Chondrocyte (in vitro differentiated cells): Measurements from ENCODE around the gene ETNK2. TPM values are rescaled to one million over a fixed set of nuclear protein-coding genes. Genes with fewer than 3 reads are reported as not detected.
"Not testable (repeated sequence)": the region's sequence is repeated elsewhere in the genome, so short reads cannot be mapped to it uniquely, and the experiment has no call there.

Experiments
- DNase-seq: peaks from one replicate; pipeline ENCODE4 v3.0.0; 2021; ENCODE audit warnings: mixed read lengths, low spot score
- H3K27ac Mint-ChIP-seq: one replicate; pipeline ENCODE4 v1.8.0; 2021; ENCODE audit warnings: mild to moderate bottlenecking, moderate library complexity, mixed read lengths; ENCODE audit not compliant: unreplicated experiment
- H3K27me3 Mint-ChIP-seq: 2 replicates; pipeline ENCODE4 v1.8.0; 2021; ENCODE audit warnings: low read depth, mixed read lengths
- H3K36me3 Mint-ChIP-seq: 2 replicates; pipeline ENCODE4 v1.8.0; 2021; ENCODE audit warnings: low read depth, mixed read lengths
- H3K4me1 Mint-ChIP-seq: 2 replicates; pipeline ENCODE4 v1.8.0; 2021; ENCODE audit warnings: low read depth, mild to moderate bottlenecking, mixed read lengths
- H3K4me3 Mint-ChIP-seq: one replicate; pipeline ENCODE4 v1.8.0; 2021; ENCODE audit warnings: mild to moderate bottlenecking, moderate library complexity, mixed read lengths; ENCODE audit not compliant: unreplicated experiment
- H3K9me3 Mint-ChIP-seq: 2 replicates; pipeline ENCODE4 v1.8.0; 2021; ENCODE audit warnings: low read depth, mixed read lengths
- total RNA-seq: library from RNA; stranded (reverse); gene quantifications from 3 replicates; pipeline ENCODE4 v1.2.1, GENCODE V29; 2021
- TF ChIP-seq, protein P1 (sequence below): fragments of 200-600 bp; sonication (generic); IDR thresholded peaks from 2 replicates; pipeline ENCODE4 v1.5.0; 2021; ENCODE audit warnings: antibody characterized with exemption, mild to moderate bottlenecking, moderate library complexity

The ETNK2 gene
- total RNA-seq, 1 donor from 2014 or later: 10.2 TPM

DNA sequence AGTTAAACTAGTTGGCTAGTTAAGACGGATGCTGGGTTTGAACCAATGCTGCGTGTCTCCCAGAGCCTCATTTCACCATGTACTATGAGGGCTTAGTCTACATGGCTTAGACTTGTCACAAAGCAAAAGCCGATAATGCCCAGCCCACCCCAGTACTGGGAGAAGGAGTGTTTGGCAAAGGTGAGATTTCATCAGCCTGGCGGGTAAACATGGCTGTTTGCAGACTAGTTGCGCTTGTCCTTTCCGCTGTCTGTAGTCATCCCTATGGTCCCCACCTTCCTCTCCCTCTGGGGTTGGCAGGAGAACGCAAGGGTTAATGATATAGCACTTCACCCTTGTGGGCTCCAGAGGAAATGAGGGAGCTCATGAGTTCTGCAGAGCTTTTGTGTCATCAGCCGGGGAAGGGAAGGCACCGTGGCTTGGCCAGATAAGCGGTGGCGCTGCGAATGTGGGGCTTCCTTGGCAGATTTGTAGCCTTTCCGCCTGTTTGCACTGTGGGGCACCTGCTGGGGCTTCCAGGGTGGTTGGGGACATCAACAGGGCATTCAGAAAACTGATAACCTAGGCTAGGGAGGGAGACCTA lies 49.7 kb downstream of the ETNK2 start:
- Mint-ChIP-seq H3K4me1 (peaks cover 25% of the 10 kb centered on the region), H3K4me3 (no peak overlapping the region), H3K27ac (no peak overlapping the region)

DNA sequence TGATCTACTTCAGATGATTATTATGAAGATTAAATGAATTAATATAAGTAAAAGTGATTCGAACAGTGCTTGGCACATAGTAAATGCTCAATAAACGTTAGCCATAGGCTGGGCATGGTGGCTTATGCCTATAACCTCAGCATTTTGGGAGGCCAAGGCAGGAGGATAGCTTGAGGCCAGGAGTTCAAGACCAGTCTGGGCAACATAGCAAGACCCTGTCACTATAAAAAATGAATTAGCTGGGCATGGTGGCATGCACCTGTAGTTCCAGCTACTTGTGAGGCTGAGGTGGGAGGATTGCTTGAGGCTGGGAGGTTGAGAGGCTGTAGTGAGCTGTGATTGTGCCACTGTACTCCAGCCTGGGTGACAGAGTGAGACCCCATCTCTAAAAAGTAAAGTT lies 52.1 kb downstream of the ETNK2 start:
- not testable (repeated sequence) for DNase-seq, H3K4me3 Mint-ChIP-seq, H3K27me3 Mint-ChIP-seq, H3K9me3 Mint-ChIP-seq, H3K36me3 Mint-ChIP-seq, H3K27ac Mint-ChIP-seq
- H3K4me1 Mint-ChIP-seq: peaks cover 23% of the 10 kb centered on the region

More for the DNA sequence above, 49.7 kb downstream of the ETNK2 start:
- no peak for DNase-seq
- no peaks in the 10 kb centered on the region for H3K36me3 Mint-ChIP-seq
- TF ChIP-seq, protein P1, sequence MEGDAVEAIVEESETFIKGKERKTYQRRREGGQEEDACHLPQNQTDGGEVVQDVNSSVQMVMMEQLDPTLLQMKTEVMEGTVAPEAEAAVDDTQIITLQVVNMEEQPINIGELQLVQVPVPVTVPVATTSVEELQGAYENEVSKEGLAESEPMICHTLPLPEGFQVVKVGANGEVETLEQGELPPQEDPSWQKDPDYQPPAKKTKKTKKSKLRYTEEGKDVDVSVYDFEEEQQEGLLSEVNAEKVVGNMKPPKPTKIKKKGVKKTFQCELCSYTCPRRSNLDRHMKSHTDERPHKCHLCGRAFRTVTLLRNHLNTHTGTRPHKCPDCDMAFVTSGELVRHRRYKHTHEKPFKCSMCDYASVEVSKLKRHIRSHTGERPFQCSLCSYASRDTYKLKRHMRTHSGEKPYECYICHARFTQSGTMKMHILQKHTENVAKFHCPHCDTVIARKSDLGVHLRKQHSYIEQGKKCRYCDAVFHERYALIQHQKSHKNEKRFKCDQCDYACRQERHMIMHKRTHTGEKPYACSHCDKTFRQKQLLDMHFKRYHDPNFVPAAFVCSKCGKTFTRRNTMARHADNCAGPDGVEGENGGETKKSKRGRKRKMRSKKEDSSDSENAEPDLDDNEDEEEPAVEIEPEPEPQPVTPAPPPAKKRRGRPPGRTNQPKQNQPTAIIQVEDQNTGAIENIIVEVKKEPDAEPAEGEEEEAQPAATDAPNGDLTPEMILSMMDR: no peak
- H3K9me3 Mint-ChIP-seq: no peaks in the 10 kb centered on the region
- no peaks in the 10 kb centered on the region for H3K27me3 Mint-ChIP-seq

DNA sequence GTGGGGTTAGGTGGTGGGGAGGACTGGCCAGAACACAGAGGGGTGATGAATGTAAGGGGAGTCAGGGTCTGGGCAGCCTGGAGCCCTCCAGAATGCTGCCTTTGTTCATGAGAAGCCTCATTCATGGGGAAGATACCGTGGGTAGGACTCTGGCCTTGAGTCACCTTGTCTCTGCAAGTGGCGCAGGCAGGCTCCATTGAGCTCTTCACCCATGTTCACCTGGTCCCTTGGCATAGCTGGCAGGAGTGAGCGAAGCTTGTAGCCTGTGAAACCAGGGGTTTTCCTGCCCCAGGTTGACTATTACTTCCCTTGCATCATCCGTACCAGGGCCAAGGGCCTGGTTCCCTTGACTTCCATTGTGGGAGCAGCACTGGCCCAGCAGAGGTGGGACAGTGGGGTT lies 53.2 kb downstream of the ETNK2 start:
- no peaks in the 10 kb centered on the region for H3K27me3 Mint-ChIP-seq
- peaks cover 14% of the 10 kb centered on the region for H3K4me1 Mint-ChIP-seq
- no peak overlapping the region for H3K4me3 Mint-ChIP-seq
- no peak for DNase-seq
- H3K27ac Mint-ChIP-seq: no peak overlapping the region
- no peaks in the 10 kb centered on the region for H3K9me3 Mint-ChIP-seq
- no peaks in the 10 kb centered on the region for H3K36me3 Mint-ChIP-seq
- TF ChIP-seq, protein P1: no peak

DNA sequence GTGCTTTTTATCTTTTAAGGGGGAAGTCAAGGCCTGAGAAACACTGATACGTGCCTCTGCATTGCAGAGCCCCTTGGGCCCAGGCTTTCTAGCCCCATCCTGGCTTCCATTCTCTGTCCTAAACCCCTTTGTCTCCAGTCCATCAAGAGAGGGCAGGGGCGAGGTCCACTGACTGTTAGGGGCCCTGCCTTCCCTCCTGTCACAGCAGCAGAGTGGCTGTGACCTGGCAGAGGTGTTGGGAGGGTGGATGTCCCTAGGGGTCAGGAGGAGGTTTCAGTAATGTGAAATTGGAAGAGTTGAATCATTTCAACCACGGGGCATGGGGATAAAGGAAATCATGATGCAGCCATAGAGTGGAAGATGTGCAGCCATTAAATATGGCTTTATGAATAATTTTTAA lies 54.9 kb downstream of the ETNK2 start:
- Mint-ChIP-seq H3K27ac (no peak overlapping the region), H3K27me3 (no peaks in the 10 kb centered on the region), H3K36me3 (no peaks in the 10 kb centered on the region), H3K9me3 (no peaks in the 10 kb centered on the region), H3K4me3 (no peak overlapping the region), H3K4me1 (no peaks in the 10 kb centered on the region)
- TF ChIP-seq, protein P1: no peak
- no peak for DNase-seq

DNA sequence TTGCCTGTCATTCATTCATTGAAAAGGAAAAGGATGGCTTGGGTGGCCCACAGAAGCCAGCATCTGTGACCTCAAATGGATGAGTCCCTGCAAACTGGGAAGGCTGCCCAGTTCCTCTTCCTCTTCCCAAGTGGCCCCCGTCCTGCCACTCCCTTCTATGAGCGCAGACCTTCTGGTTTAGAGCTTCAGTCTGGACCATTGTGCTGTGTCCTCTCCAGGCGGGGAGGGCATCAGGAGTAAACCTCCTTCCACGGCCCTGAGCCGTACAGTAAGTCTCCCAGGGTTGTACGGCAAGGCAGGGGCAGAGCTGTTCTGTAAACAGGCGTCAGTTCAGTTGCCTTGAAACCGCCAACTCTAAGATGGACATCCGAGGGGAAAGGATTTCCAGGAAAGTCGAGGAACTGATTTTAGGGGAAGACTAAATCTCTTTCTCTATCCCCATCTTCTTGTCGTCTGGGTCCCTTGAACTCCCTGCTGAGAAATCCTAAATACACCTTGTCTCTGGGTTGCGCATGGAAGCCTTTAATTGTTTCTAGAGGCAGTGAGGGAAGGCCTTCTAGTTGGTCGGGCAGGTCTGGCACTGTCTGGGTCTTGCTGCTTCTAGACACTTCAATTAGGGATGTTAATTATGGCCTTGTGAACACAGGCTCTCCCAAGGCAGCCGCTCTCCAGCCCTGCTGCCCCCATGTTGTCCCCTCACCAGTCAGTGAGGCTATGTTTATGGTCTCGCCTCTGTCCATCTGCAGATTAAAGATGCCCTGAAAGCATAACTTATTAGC lies 56.8 kb downstream of the ETNK2 start:
- Mint-ChIP-seq H3K36me3 (no peaks in the 10 kb centered on the region), H3K27ac (no peak overlapping the region), H3K4me3 (no peak overlapping the region), H3K4me1 (no peaks in the 10 kb centered on the region), H3K9me3 (no peaks in the 10 kb centered on the region), H3K27me3 (no peaks in the 10 kb centered on the region)
- no peak for DNase-seq
- TF ChIP-seq, protein P1: no peak
